H4 (cell line): ENCODE data around the gene NUDCD3. TPM values are rescaled to one million over a fixed set of nuclear protein-coding genes. Genes with fewer than 3 reads are reported as not detected.

Experiments used
- DNase-seq: peaks from one replicate; pipeline ENCODE4 v3.0.0-alpha.2; 2015; ENCODE audit warnings: low spot score
- total RNA-seq: library from RNA; depleted of rRNA; stranded (reverse); fragments of >200 nt; shearing (Covaris generic); gene quantifications from 2 replicates; pipeline ENCODE4 v1.2.3, GENCODE V29; 2014; rRNA removed

Gene NUDCD3
- total RNA-seq, 1 experiment from 2014 or later, result 81.1 TPM

GRCh38 chr7:44366986-44367385 is 123.5 kb downstream of the NUDCD3 start:
- no peak for DNase-seq

GRCh38 chr7:44353668-44354067 is 136.8 kb downstream of the NUDCD3 start:
- DNase-seq, result no peak

GRCh38 chr7:44348851-44349781 is 141.3 kb downstream of the NUDCD3 start:
- DNase-seq, result no peak

- no peak for DNase-seq
Measured at GRCh38 chr7:44348300-44348699, 142.2 kb downstream of the NUDCD3 start.

GRCh38 chr7:44347546-44348114 is 142.8 kb downstream of the NUDCD3 start:
- DNase-seq, result no peak

GRCh38 chr7:44346063-44346462 is 144.4 kb downstream of the NUDCD3 start:
- DNase-seq, result no peak

- no peak for DNase-seq
Measured at GRCh38 chr7:44341401-44341800, 149.1 kb downstream of the NUDCD3 start.

- no peak for DNase-seq
Measured at GRCh38 chr7:44338600-44338999, 151.9 kb downstream of the NUDCD3 start.

GRCh38 chr7:44336491-44336890 is 154.0 kb downstream of the NUDCD3 start:
- no peak for DNase-seq

- no peak for DNase-seq
Measured at GRCh38 chr7:44335184-44335583, 155.3 kb downstream of the NUDCD3 start.

GRCh38 chr7:44334734-44335097 is 155.7 kb downstream of the NUDCD3 start:
- no peak for DNase-seq

- DNase-seq, result peak; percentile 9
Measured at GRCh38 chr7:44333911-44334733, 156.3 kb downstream of the NUDCD3 start.

GRCh38 chr7:44331682-44332081 is 158.8 kb downstream of the NUDCD3 start:
- DNase-seq, result no peak

- DNase-seq, result peak; percentile 15
Measured at GRCh38 chr7:44330331-44330730, 160.1 kb downstream of the NUDCD3 start.

- DNase-seq, result no peak
Measured at GRCh38 chr7:44329888-44330287, 160.6 kb downstream of the NUDCD3 start.

Other genes with a start within 250 kb of the NUDCD3 start
- gene CAMK2B, start 165.1 kb downstream of the NUDCD3 start, total RNA-seq, result 0.06 TPM in 1 of 2 replicates, not detected in the other
- 0.10 TPM in 1 of 2 replicates, not detected in the other for gene NPC1L1, start 50.7 kb upstream of the NUDCD3 start, total RNA-seq
- 166 and 182 TPM in 2 replicates for gene DDX56, start 83.2 kb upstream of the NUDCD3 start, total RNA-seq
- gene TMED4, start 91.6 kb upstream of the NUDCD3 start, total RNA-seq, result 289 and 353 TPM in 2 replicates
- gene OGDH, start 116.0 kb upstream of the NUDCD3 start, total RNA-seq, result 67.1 and 93.7 TPM in 2 replicates